Upper lobe of left lung (tissue), 4 donors: ENCODE results near the gene ANO1.

Source experiments
- EP300 ChIP-seq, 4 donors: sonication (generic); formaldehyde crosslinking; IDR thresholded peaks; one replicate each; pipeline ENCODE4 v1.5.1; 2017; ENCODE audit warnings: antibody characterized with exemption in 4 of 4, control low read depth in 2 of 4
- POLR2A ChIP-seq, 4 donors: fragments of 450-650 bp; IDR thresholded peaks; one replicate each; pipeline ENCODE4 v1.5.1; 2016 to 2017; ENCODE audit warnings: antibody characterized with exemption in 4 of 4, mild to moderate bottlenecking in 2 of 4
- POLR2AphosphoS5 ChIP-seq, 2 donors: sonication (generic); formaldehyde crosslinking; IDR thresholded peaks; one replicate each; pipeline ENCODE4 v1.5.1; 2017; ENCODE audit warnings: antibody characterized with exemption in 2 of 2
- TF ChIP-seq, protein P1 (sequence below), 6 experiments: fragments of 450-650 bp in 4 of 6; fragments of 200-600 bp in 2 of 6; sonication (generic) in 2 of 6; IDR thresholded peaks; one replicate each; pipeline ENCODE4 v1.5.1; 2016 to 2019; ENCODE audit warnings: antibody characterized with exemption in 6 of 6

- TF ChIP-seq POLR2AphosphoS5 (IDR thresholded peaks at IDR 0.05): no peak
- no peak for TF ChIP-seq POLR2A (IDR thresholded peaks at IDR 0.05)
- TF ChIP-seq, protein P1, sequence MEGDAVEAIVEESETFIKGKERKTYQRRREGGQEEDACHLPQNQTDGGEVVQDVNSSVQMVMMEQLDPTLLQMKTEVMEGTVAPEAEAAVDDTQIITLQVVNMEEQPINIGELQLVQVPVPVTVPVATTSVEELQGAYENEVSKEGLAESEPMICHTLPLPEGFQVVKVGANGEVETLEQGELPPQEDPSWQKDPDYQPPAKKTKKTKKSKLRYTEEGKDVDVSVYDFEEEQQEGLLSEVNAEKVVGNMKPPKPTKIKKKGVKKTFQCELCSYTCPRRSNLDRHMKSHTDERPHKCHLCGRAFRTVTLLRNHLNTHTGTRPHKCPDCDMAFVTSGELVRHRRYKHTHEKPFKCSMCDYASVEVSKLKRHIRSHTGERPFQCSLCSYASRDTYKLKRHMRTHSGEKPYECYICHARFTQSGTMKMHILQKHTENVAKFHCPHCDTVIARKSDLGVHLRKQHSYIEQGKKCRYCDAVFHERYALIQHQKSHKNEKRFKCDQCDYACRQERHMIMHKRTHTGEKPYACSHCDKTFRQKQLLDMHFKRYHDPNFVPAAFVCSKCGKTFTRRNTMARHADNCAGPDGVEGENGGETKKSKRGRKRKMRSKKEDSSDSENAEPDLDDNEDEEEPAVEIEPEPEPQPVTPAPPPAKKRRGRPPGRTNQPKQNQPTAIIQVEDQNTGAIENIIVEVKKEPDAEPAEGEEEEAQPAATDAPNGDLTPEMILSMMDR (IDR thresholded peaks at IDR 0.05): no peak
- TF ChIP-seq EP300 (IDR thresholded peaks at IDR 0.05): no peak
Measured at GRCh38 chr11:70233962-70234361, 155.8 kb downstream of the ANO1 start.
